DOHH2 (cell line): ENCODE measurements around the gene TMEM123.

Source experiments
- EZH2phosphoT487 ChIP-seq: fragments of 200-600 bp; sonication (generic); IDR thresholded peaks from 2 replicates; pipeline ENCODE4 v1.6.1; 2017; ENCODE audit warnings: borderline replicate concordance, mild to moderate bottlenecking, antibody characterized with exemption, low read length, moderate library complexity, mixed read lengths
- TF ChIP-seq, protein P1 (sequence below): fragments of 200-600 bp; sonication (generic); IDR thresholded peaks from one replicate; pipeline ENCODE4 v1.5.1; 2014; ENCODE audit warnings: antibody characterized with exemption, mild to moderate bottlenecking, low read depth, low read length; ENCODE audit not compliant: poor library complexity, severe bottlenecking

GRCh38 chr11:102467080-102467708 lies 14.6 kb upstream of the TMEM123 start:
- TF ChIP-seq, protein P1, sequence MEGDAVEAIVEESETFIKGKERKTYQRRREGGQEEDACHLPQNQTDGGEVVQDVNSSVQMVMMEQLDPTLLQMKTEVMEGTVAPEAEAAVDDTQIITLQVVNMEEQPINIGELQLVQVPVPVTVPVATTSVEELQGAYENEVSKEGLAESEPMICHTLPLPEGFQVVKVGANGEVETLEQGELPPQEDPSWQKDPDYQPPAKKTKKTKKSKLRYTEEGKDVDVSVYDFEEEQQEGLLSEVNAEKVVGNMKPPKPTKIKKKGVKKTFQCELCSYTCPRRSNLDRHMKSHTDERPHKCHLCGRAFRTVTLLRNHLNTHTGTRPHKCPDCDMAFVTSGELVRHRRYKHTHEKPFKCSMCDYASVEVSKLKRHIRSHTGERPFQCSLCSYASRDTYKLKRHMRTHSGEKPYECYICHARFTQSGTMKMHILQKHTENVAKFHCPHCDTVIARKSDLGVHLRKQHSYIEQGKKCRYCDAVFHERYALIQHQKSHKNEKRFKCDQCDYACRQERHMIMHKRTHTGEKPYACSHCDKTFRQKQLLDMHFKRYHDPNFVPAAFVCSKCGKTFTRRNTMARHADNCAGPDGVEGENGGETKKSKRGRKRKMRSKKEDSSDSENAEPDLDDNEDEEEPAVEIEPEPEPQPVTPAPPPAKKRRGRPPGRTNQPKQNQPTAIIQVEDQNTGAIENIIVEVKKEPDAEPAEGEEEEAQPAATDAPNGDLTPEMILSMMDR: no peak
- no peak for TF ChIP-seq EZH2phosphoT487
